ENCODE results near the gene DNAH10. TPM values are rescaled to one million over a fixed set of nuclear protein-coding genes. Genes with fewer than 3 reads are reported as not detected.

Gene DNAH10
- total RNA-seq, 1 experiment from 2014 or later: 0.30 TPM

DNA sequence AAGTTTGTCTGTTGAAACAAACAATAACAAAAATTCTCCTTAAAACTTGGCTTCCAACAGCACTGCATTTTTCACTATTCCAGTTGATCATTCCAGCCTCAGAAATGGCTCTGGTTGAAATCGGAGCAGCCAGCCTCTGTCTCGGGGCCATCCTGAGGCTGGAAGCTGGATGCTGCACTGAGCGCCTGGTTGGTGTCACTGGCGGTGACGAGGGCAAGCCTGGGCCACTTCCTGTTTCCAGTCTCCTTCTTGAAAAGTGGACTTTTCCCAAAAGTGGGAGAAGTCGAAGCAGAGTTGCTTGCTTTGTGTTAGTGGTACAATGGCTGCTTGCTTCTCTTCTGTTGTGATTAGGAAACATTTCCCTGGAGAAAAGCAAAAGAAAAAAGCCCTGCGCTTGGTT is 161.8 kb downstream of the DNAH10 start:
- no peak overlapping the region for H3K9ac ChIP-seq (ENCODE audit: low read length)
- H3K27ac ChIP-seq (ENCODE audit: low read length): no peak overlapping the region

DNA sequence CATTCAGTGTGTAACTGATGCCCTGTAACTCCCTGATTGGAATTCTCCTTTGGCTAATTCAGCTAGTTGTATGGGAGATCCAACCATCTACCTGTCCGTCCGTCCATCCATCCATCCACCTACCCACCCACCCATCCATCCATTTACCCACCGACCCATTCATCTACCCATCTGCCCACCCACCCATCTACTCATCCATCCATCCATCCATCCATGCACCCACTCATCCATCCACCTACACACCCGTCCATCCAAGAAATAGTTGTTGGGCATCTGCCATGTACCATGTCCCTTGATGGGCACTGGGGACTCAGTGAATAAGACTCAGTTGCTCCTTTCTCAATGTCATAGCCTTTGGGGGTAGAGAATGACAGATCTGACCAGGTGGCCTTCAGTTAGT is 162.4 kb downstream of the DNAH10 start:
- no peak overlapping the region for H3K4me2 ChIP-seq (ENCODE audit: low read depth, low read length, poor library complexity, severe bottlenecking)
- no peak overlapping the region for H2AFZ ChIP-seq (ENCODE audit: low read length)
- no peak overlapping the region for H3K9ac ChIP-seq (ENCODE audit: low read length)
- no peaks in the 10 kb centered on the region for H3K9me2 ChIP-seq (replicated peaks; ENCODE audit: insufficient read depth, low read length)
- no peaks in the 10 kb centered on the region for H3K79me2 ChIP-seq (ENCODE audit: low read length)
- no peak overlapping the region for H3K27ac ChIP-seq (ENCODE audit: low read length)
- H3K36me3 ChIP-seq (ENCODE audit: insufficient read depth, low read length): no peaks in the 10 kb centered on the region
- no peak for DNase-seq
- no peaks in the 10 kb centered on the region for H3K9me3 ChIP-seq (ENCODE audit: low read length)
- peaks cover 8% of the 10 kb centered on the region; the same call in 1 of the 2 replicates for H3K4me1 ChIP-seq (ENCODE audit: low read length)
- H3K4me3 ChIP-seq (ENCODE audit: low read length): no peak overlapping the region
- H4K20me1 ChIP-seq (ENCODE audit: insufficient read depth, low read depth, low read length): no peaks in the 10 kb centered on the region
- no peaks in the 10 kb centered on the region for H3K27me3 ChIP-seq (ENCODE audit: low read length)

More for the DNA sequence above, 161.8 kb downstream of the DNAH10 start:
- no peak overlapping the region for H2AFZ ChIP-seq (ENCODE audit: low read length)
- H3K4me2 ChIP-seq (ENCODE audit: low read depth, low read length, poor library complexity, severe bottlenecking): no peak overlapping the region
- no peaks in the 10 kb centered on the region for H3K9me2 ChIP-seq (replicated peaks; ENCODE audit: insufficient read depth, low read length)
- H3K27me3 ChIP-seq (ENCODE audit: low read length): no peaks in the 10 kb centered on the region
- no peaks in the 10 kb centered on the region for H3K9me3 ChIP-seq (ENCODE audit: low read length)
- H4K20me1 ChIP-seq (ENCODE audit: insufficient read depth, low read depth, low read length): no peaks in the 10 kb centered on the region
- H3K36me3 ChIP-seq (ENCODE audit: insufficient read depth, low read length): no peaks in the 10 kb centered on the region
- H3K4me1 ChIP-seq (ENCODE audit: low read length): peaks cover 8% of the 10 kb centered on the region; the same call in 1 of the 2 replicates
- no peaks in the 10 kb centered on the region for H3K79me2 ChIP-seq (ENCODE audit: low read length)
- H3K4me3 ChIP-seq (ENCODE audit: low read length): no peak overlapping the region
- DNase-seq: no peak

DNA sequence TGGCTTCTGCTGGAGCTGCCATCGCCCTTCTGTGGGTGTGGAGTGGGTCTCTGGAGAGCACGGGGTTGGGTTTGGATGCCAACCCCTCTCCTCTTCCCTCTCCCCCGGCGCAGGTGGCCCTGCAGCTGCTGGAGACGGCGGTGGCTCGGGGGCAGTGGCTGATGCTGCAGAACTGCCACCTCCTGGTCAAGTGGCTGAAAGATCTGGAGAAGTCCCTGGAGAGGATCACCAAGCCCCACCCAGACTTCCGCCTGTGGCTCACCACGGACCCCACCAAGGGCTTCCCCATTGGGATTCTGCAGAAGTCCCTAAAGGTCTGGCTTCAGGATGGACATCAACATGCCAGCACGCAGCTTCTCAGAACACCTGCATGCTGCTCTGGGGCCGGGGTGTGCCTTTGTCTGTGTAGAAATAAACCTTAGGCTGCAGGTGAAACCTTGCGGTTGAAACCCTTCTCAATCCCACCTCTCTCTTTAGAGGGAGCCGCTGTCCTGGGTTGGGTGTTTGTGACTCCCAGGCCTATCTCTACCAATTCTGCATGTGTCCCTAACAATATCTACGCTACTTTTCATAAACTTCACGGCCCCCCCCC is 166.3 kb downstream of the DNAH10 start:
- Histone ChIP-seq H3K4me3 (ENCODE audit: low read length) (no peak overlapping the region), H3K27ac (ENCODE audit: low read length) (no peak overlapping the region), H3K36me3 (ENCODE audit: insufficient read depth, low read length) (no peaks in the 10 kb centered on the region), H4K20me1 (ENCODE audit: insufficient read depth, low read depth, low read length) (no peaks in the 10 kb centered on the region), H3K27me3 (ENCODE audit: low read length) (no peaks in the 10 kb centered on the region), H3K79me2 (ENCODE audit: low read length) (no peaks in the 10 kb centered on the region), H3K4me1 (ENCODE audit: low read length) (peaks cover 8% of the 10 kb centered on the region; the same call in 1 of the 2 replicates), H3K9ac (ENCODE audit: low read length) (no peak overlapping the region), H2AFZ (ENCODE audit: low read length) (no peak overlapping the region), H3K9me2 (replicated peaks; ENCODE audit: insufficient read depth, low read length) (no peaks in the 10 kb centered on the region), H3K9me3 (ENCODE audit: low read length) (no peaks in the 10 kb centered on the region), H3K4me2 (ENCODE audit: low read depth, low read length, poor library complexity, severe bottlenecking) (no peak overlapping the region)
- DNase-seq: no peak

GRCh38 chr12:123928897-123929296 is 166.8 kb downstream of the DNAH10 start:
- no peak for DNase-seq
- Histone ChIP-seq H3K9ac (ENCODE audit: low read length) (no peak overlapping the region), H3K4me1 (ENCODE audit: low read length) (peaks cover 11% of the 10 kb centered on the region), H3K27me3 (ENCODE audit: low read length) (no peaks in the 10 kb centered on the region), H3K79me2 (ENCODE audit: low read length) (no peaks in the 10 kb centered on the region), H3K9me2 (replicated peaks; ENCODE audit: insufficient read depth, low read length) (no peaks in the 10 kb centered on the region), H3K36me3 (ENCODE audit: insufficient read depth, low read length) (no peaks in the 10 kb centered on the region), H3K4me2 (ENCODE audit: low read depth, low read length, poor library complexity, severe bottlenecking) (no peak overlapping the region), H2AFZ (ENCODE audit: low read length) (no peak overlapping the region), H3K4me3 (ENCODE audit: low read length) (no peak overlapping the region), H4K20me1 (ENCODE audit: insufficient read depth, low read depth, low read length) (no peaks in the 10 kb centered on the region), H3K9me3 (ENCODE audit: low read length) (no peaks in the 10 kb centered on the region), H3K27ac (ENCODE audit: low read length) (no peak overlapping the region)

DNA sequence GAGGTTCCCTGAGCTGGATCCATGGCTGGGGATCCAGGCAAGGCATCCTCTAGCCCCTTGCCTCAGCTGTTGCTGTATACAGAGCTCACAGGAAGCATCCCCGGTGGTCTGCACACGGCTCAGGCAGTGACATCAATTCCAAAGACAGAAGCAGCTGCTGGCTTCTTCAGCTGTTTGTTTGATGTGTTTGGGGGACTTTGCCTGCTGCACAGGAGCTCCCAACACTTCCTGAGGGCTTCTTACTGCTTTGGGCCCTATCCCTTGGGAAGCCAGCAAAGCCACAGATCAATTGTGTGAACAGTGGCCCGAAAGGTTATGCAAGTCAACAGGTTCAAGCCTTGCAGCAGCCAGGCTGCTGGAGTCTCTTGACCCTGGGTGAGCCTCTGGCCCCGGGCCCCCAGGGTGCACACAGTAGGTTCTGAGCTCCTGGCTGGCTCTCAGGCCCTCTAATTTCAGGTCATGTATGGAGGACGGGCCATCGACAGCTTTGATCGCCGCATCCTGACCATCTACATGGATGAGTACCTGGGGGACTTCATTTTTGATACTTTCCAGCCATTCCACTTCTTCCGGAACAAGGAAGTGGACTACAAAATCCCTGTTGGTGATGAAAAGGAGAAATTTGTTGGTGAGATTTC is 168.0 kb downstream of the DNAH10 start:
- Histone ChIP-seq H3K4me3 (ENCODE audit: low read length) (no peak overlapping the region), H2AFZ (ENCODE audit: low read length) (no peak overlapping the region)

DNA sequence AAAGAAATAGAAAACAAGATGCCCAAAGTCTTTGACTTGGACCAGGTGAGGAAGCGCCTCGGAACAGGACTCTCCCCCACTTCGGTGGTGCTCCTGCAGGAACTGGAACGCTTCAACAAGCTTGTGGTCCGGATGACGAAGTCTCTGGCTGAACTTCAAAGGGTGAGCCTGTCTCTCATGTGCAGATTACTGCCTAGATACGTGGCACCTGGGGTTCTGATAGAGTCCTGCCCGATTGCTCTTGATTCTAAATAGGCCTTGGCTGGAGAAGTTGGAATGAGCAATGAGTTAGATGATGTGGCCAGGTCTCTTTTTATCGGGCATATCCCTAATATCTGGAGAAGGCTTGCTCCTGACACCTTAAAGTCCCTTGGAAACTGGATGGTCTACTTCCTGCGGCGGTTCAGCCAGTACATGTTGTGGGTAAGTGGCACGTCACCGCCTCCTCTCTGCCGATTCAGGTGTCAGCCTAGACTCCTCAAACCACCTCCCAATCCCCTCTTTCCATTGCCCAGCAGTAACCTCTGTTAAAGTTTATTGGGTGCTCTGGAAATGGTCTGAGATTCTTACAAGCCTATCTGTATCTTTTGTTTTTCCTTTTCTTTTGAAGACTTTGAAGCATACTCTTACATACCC is 169.7 kb downstream of the DNAH10 start:
- Histone ChIP-seq H3K9ac (ENCODE audit: low read length) (no peak overlapping the region), H3K4me2 (ENCODE audit: low read depth, low read length, poor library complexity, severe bottlenecking) (no peak overlapping the region), H4K20me1 (ENCODE audit: insufficient read depth, low read depth, low read length) (no peaks in the 10 kb centered on the region), H3K4me1 (ENCODE audit: low read length) (peaks cover 15% of the 10 kb centered on the region), H3K27ac (ENCODE audit: low read length) (no peak overlapping the region), H3K27me3 (ENCODE audit: low read length) (no peaks in the 10 kb centered on the region), H3K36me3 (ENCODE audit: insufficient read depth, low read length) (no peaks in the 10 kb centered on the region), H3K4me3 (ENCODE audit: low read length) (no peak overlapping the region), H3K9me2 (replicated peaks; ENCODE audit: insufficient read depth, low read length) (no peaks in the 10 kb centered on the region), H3K9me3 (ENCODE audit: low read length) (no peaks in the 10 kb centered on the region), H3K79me2 (ENCODE audit: low read length) (no peaks in the 10 kb centered on the region), H2AFZ (ENCODE audit: low read length) (no peak overlapping the region)
- no peak for DNase-seq

More for the DNA sequence above, 168.0 kb downstream of the DNAH10 start:
- Histone ChIP-seq H4K20me1 (ENCODE audit: insufficient read depth, low read depth, low read length) (no peaks in the 10 kb centered on the region), H3K9ac (ENCODE audit: low read length) (no peak overlapping the region), H3K27ac (ENCODE audit: low read length) (no peak overlapping the region), H3K4me1 (ENCODE audit: low read length) (peaks cover 15% of the 10 kb centered on the region), H3K9me2 (replicated peaks; ENCODE audit: insufficient read depth, low read length) (no peaks in the 10 kb centered on the region), H3K4me2 (ENCODE audit: low read depth, low read length, poor library complexity, severe bottlenecking) (no peak overlapping the region), H3K9me3 (ENCODE audit: low read length) (no peaks in the 10 kb centered on the region), H3K36me3 (ENCODE audit: insufficient read depth, low read length) (no peaks in the 10 kb centered on the region), H3K27me3 (ENCODE audit: low read length) (no peaks in the 10 kb centered on the region), H3K79me2 (ENCODE audit: low read length) (no peaks in the 10 kb centered on the region)
- DNase-seq: no peak

GRCh38 chr12:123933214-123933613 is 171.1 kb downstream of the DNAH10 start:
- Histone ChIP-seq H3K9me2 (replicated peaks; ENCODE audit: insufficient read depth, low read length) (no peaks in the 10 kb centered on the region), H3K36me3 (ENCODE audit: insufficient read depth, low read length) (no peaks in the 10 kb centered on the region), H4K20me1 (ENCODE audit: insufficient read depth, low read depth, low read length) (no peaks in the 10 kb centered on the region), H2AFZ (ENCODE audit: low read length) (no peak overlapping the region), H3K4me3 (ENCODE audit: low read length) (no peak overlapping the region), H3K9ac (ENCODE audit: low read length) (no peak overlapping the region), H3K27me3 (ENCODE audit: low read length) (no peaks in the 10 kb centered on the region), H3K79me2 (ENCODE audit: low read length) (no peaks in the 10 kb centered on the region), H3K4me1 (ENCODE audit: low read length) (peaks cover 11% of the 10 kb centered on the region), H3K4me2 (ENCODE audit: low read depth, low read length, poor library complexity, severe bottlenecking) (no peak overlapping the region), H3K27ac (ENCODE audit: low read length) (no peak overlapping the region), H3K9me3 (ENCODE audit: low read length) (no peaks in the 10 kb centered on the region)
- no peak for DNase-seq

GRCh38 chr12:123934016-123934620 is 172.0 kb downstream of the DNAH10 start:
- H3K9ac ChIP-seq (ENCODE audit: low read length): no peak overlapping the region
- no peaks in the 10 kb centered on the region for H3K9me3 ChIP-seq (ENCODE audit: low read length)
- no peaks in the 10 kb centered on the region for H3K9me2 ChIP-seq (replicated peaks; ENCODE audit: insufficient read depth, low read length)
- H3K27ac ChIP-seq (ENCODE audit: low read length): no peak overlapping the region
- H4K20me1 ChIP-seq (ENCODE audit: insufficient read depth, low read depth, low read length): no peaks in the 10 kb centered on the region
- H3K4me2 ChIP-seq (ENCODE audit: low read depth, low read length, poor library complexity, severe bottlenecking): no peak overlapping the region
- H3K36me3 ChIP-seq (ENCODE audit: insufficient read depth, low read length): no peaks in the 10 kb centered on the region
- no peaks in the 10 kb centered on the region for H3K79me2 ChIP-seq (ENCODE audit: low read length)
- no peak overlapping the region for H2AFZ ChIP-seq (ENCODE audit: low read length)
- H3K4me3 ChIP-seq (ENCODE audit: low read length): no peak overlapping the region
- H3K27me3 ChIP-seq (ENCODE audit: low read length): no peaks in the 10 kb centered on the region
- no peak for DNase-seq
- peaks cover 6% of the 10 kb centered on the region for H3K4me1 ChIP-seq (ENCODE audit: low read length)
